Measurements from ENCODE around the gene BET1. TPM values are rescaled to one million over a fixed set of nuclear protein-coding genes. Genes with fewer than 3 reads are reported as not detected.

Gene BET1
- 18.9 to 29.0 TPM (median 23.2 TPM) in 5 replicates for total RNA-seq (2022; extraction: Qiagen RNA extraction)

GRCh38 chr7:94004024-94004951 is at the start of gene BET1:
Gene BET1, minus strand, starts transcription at chr7:94004355. Its CDS starts 139 bp downstream, at chr7:94004216.

Other genes starting within 250 kb of the BET1 start
- 215 to 326 TPM (median 237 TPM) in 5 replicates for gene TFPI2, start 113.6 kb downstream of the BET1 start, total RNA-seq (2022; extraction: Qiagen RNA extraction)
- gene GNGT1, start 97.8 kb downstream of the BET1 start, total RNA-seq (2022; extraction: Qiagen RNA extraction) = not detected in 5 replicates
- 32.1 to 38.7 TPM (median 35.4 TPM) in 5 replicates for gene GNG11, start 82.6 kb downstream of the BET1 start, total RNA-seq (2022; extraction: Qiagen RNA extraction)